Heart left ventricle (tissue), 16 donors: ENCODE data around the gene NUCKS1. TPM values are rescaled to one million over a fixed set of nuclear protein-coding genes. Genes with fewer than 3 reads are reported as not detected.

ENCODE experiments used
- ATAC-seq, 4 donors: fragments of 200-7000 bp; cut with Tn5 transposase; one replicate each; pipeline ENCODE4 v1.9.1; 2020 to 2022; ENCODE audit warnings: moderate library complexity in 4 of 4, mild to moderate bottlenecking in 3 of 4, moderate number of reproducible peaks in 1 of 4
- DNase-seq, 5 donors: peaks; one replicate each; pipeline ENCODE4 v3.0.0-alpha.2; 2020
- H3K27ac ChIP-seq, 12 donors: fragments of 200-600 bp; sonication (generic) in 4 of 12; one replicate each; pipeline versions ENCODE4 v1.5.0 to v1.8.0; 2016 to 2022; ENCODE audit warnings: mild to moderate bottlenecking in 2 of 12
- H3K27me3 ChIP-seq, 9 donors: fragments of 200-600 bp; sonication (generic) in 2 of 9; one replicate each; pipeline versions ENCODE4 v1.5.1 to v1.8.0; 2016 to 2022; ENCODE audit warnings: mild to moderate bottlenecking in 3 of 9
- H3K36me3 ChIP-seq, 9 donors: fragments of 200-600 bp; sonication (generic) in 2 of 9; one replicate each; pipeline versions ENCODE4 v1.5.0 to v1.8.0; 2018 to 2022; ENCODE audit warnings: mild to moderate bottlenecking in 2 of 9
- H3K4me1 ChIP-seq, 12 donors: fragments of 200-600 bp; sonication (generic) in 4 of 12; one replicate each; pipeline versions ENCODE4 v1.5.0 to v1.8.0; 2016 to 2022; ENCODE audit warnings: mild to moderate bottlenecking in 3 of 12
- H3K4me3 ChIP-seq, 12 donors: fragments of 200-600 bp; sonication (generic) in 4 of 12; one replicate each; pipeline versions ENCODE4 v1.5.0 to v1.8.0; 2017 to 2022; ENCODE audit warnings: mild to moderate bottlenecking in 9 of 12, moderate library complexity in 4 of 12
- H3K9me3 ChIP-seq, 12 donors: fragments of 200-600 bp; sonication (generic) in 4 of 12; one replicate each; pipeline versions ENCODE4 v1.5.0 to v1.8.0; 2016 to 2022; ENCODE audit warnings: mild to moderate bottlenecking in 1 of 12
- CTCF ChIP-seq, 12 donors: fragments of 200-600 bp; sonication (generic) in 4 of 12; IDR thresholded peaks; one replicate each; pipeline versions ENCODE4 v1.5.0 to v1.8.0; 2018 to 2022; ENCODE audit warnings: antibody characterized with exemption in 12 of 12, mild to moderate bottlenecking in 5 of 12
- POLR2A ChIP-seq, 2 donors: fragments of 450-650 bp; IDR thresholded peaks; one replicate each; pipeline ENCODE4 v1.6.1; 2017; ENCODE audit warnings: antibody characterized with exemption in 2 of 2, mild to moderate bottlenecking in 2 of 2, moderate library complexity in 2 of 2
- WGBS, 4 donors: extraction: QIAGEN DNeasy Blood & Tissue Kit in 2 of 4; methylation state at CpG; one replicate each; pipeline versions ENCODE4 v1.1.5 to v1.1.7; 2013 to 2018; 5-methylcytosine and 5-hydroxymethylcytosine counted together
- intact Hi-C, 10 donors: fragments of 100-400 bp; cut with DNase I; formaldehyde crosslinking; loops; one replicate each; pipeline versions ENCODE4 v1.11.1 to v1.14.2; 2022
- polyA plus RNA-seq, 2 donors: library from polyadenylated mRNA; stranded (reverse); fragments of 200-250 nt; gene quantifications; one replicate each; pipeline ENCODE4 v1.2.3, GENCODE V29; 2013
- total RNA-seq, 9 donors: library from RNA; depleted of rRNA in 2 of 9; stranded (reverse); fragments of >200 nt in 2 of 9; fragmentation: NEBNext Ultra II Directional in 3 of 9; extraction: Animal tissue kit (Norgen Biotek cat#: 25700) in 3 of 9; gene quantifications; one replicate each; pipeline versions ENCODE4 v1.1.0 to v1.2.4, GENCODE V29; 2016 to 2023
- donor health status: ischemic (EF 13 %, LVEDD 7.1; RV severe dilation, severe dysfunction).
- donor health status: healthy with polysubstance abuse.
- donor health status: DM: no; HTN: yes; CAD: no.
- donor health status: DM: no; HTN: no; CAD: no.
- donor health status: ischemic (EF 25% LVEDD 6.9; RV normal size, moderate dysfunction).
- donor health status: ischemic (EF 25% LVEDD 5.7; RV mildly dilated, moderate dysfunction).
- donor health status: healthy.
- donor health status: DM: yes; HTN: yes; CAD: no.
- donor health status: ischemic (EF 35%, LVEDD 5.7; RV mildly dilated, moderate dysfunction).
- donor health status: nonischemic (EF 11% LVEDD 7.7; RV severe dilation, severe dysfunction).
- donor health status: DM: yes; HTN: yes; CAD: no.
- donor health status: PGD.
- donor health status: ischemic (EF 29% LVEDD 5.4; RV normal size, mild dysfunction).
- donor health status: nonischemic (EF 23%, LVEDD 6.1; RV moderate dilation, normal function).

NUCKS1 gene
- total and polyA plus RNA-seq, 11 donors: 73.4 to 240 (median 198) TPM

- TF ChIP-seq POLR2A (IDR thresholded peaks at IDR 0.05) (no peak), CTCF (IDR thresholded peaks at IDR 0.05) (peak; percentile 77 to 95 (median 88))
- Histone ChIP-seq H3K27ac (no peak overlapping the region), H3K27me3 (no peaks in the 10 kb centered on the region), H3K4me1 (peaks cover 0 to 28% (median 10%) of the 10 kb centered on the region in 12 donors), H3K36me3 (peaks cover 0 to 65% (median 28%) of the 10 kb centered on the region in 9 donors), H3K9me3 (no peaks in the 10 kb centered on the region), H3K4me3 (no peak overlapping the region)
- WGBS, 4 donors: 39 to 45% (median 44%) methylated on average over 8 of the region's 8 CpGs
- intact Hi-C loops: loop anchor here in 9 of 10 donors (1.0 to 10.0 kb wide), 8 partner anchors 49 to 266 kb away; no protein-coding TSS in a partner anchor
- ATAC-seq (peak; percentile 43 to 83 (median 80)), DNase-seq (peak in 4 of 5 donors; percentile 40 to 70 (median 62))
Measured at GRCh38 chr1:205711105-205712048, 38.6 kb downstream of the NUCKS1 start.

GRCh38 chr1:205710201-205711062, 39.5 kb downstream of the NUCKS1 start:
- WGBS, 4 donors: 28 to 34% (median 33%) methylated on average over 1 of the region's 1 CpG
- H3K9me3 ChIP-seq: no peaks in the 10 kb centered on the region
- ATAC-seq (no peak), DNase-seq (no peak)
- no peaks in the 10 kb centered on the region for H3K27me3 ChIP-seq
- peaks cover 0 to 56% (median 18%) of the 10 kb centered on the region in 9 donors for H3K36me3 ChIP-seq
- no peak overlapping the region for H3K4me3 ChIP-seq
- no peak for TF ChIP-seq CTCF (IDR thresholded peaks at IDR 0.05)
- TF ChIP-seq POLR2A (IDR thresholded peaks at IDR 0.05): no peak
- H3K27ac ChIP-seq: no peak overlapping the region
- H3K4me1 ChIP-seq: peaks cover 0 to 29% (median 10%) of the 10 kb centered on the region in 12 donors
- intact Hi-C loops: loop anchor here in 9 of 10 donors (1.0 to 10.0 kb wide), 8 partner anchors 48 to 267 kb away; no protein-coding TSS in a partner anchor

GRCh38 chr1:205709640-205710039, 40.3 kb downstream of the NUCKS1 start:
- WGBS, 4 donors: 89 to 93% (median 89%) methylated on average over 2 of the region's 2 CpGs
- H3K27ac ChIP-seq: no peak overlapping the region
- no peak overlapping the region for H3K4me3 ChIP-seq
- no peaks in the 10 kb centered on the region for H3K9me3 ChIP-seq
- TF ChIP-seq CTCF (IDR thresholded peaks at IDR 0.05) (no peak), POLR2A (IDR thresholded peaks at IDR 0.05) (no peak)
- ATAC-seq: no peak
- H3K27me3 ChIP-seq: no peaks in the 10 kb centered on the region
- intact Hi-C loops: loop anchor here in 9 of 10 donors (2.0 to 10.0 kb wide), 6 partner anchors 47 to 119 kb away; no protein-coding TSS in a partner anchor
- H3K36me3 ChIP-seq: peaks cover 0 to 50% (median 10%) of the 10 kb centered on the region in 9 donors
- peaks cover 0 to 37% (median 10%) of the 10 kb centered on the region in 12 donors for H3K4me1 ChIP-seq
- DNase-seq: no peak
